CD1c-positive myeloid dendritic cell (primary cell): Measurements from ENCODE around the gene TEX29.

Experiments used
- DNase-seq: peaks from one replicate; pipeline ENCODE4 v3.0.0-alpha.2; 2016; ENCODE audit errors: extremely low spot score

TEX29 gene

DNA sequence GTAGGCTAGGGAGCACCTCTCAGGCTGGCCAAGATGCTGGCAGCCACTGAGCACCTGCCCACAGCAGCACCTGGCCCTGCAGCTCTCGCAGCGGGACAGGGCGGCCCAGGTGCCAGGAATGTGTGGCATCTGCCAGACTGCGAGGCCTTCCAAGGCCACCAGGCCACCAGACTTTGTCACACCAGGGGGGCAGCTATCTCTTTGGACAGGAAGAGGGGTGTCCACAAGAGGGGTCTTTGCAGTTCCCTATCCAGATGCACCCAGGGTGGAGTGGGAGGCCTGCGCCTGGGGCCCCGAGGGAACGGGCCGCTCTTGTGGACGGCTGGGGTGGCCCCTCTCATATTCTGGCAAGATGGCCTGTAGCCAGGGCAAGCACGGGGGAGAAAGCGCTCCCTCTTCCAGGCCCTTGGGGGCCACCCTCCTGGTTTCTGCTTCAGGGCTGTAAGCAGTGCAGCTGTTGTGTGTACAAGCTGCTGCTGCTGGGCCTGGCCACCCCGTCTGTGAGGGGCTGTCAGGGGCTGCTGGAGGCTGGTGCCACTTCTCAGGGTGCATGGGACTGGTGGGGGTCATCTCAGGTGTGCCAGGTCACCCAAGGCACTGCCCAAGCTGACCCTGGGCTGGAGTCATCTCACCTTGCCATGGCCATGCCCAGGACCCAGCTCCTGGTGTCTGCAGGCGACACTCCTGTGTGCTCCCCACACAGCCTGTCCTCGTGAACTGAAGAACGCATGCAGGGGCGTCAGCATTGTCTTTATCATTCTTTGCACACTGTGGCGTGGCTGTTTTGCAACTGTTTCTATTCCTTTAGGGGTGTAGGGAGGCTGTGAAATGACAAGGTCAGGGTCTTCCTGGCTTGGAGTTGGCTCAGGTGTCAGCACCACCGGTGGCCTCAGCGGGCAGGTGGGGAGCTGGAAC lies 1.8 kb downstream of the TEX29 start:
- DNase-seq = no peak

DNA sequence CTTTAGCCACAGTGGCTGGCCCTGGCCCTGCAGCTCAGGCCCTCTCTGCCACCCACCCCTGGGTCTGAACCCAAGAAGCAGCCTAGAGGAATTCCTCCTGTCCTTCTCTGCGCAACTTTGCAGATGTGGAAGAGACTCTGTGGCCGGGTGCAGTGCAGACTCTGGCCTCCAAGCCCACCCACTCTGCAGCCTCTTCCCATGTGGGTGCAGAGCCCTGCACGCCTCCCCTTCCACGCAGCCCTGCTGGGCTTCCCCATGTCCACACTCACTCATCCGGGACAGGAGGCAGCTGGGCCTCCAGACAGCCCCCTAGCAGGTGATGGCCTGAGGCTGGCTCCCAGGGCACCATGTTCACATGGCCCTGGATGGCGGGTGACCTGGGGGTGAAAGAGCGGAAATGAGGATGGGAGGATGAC lies 2.5 kb downstream of the TEX29 start:
- no peak for DNase-seq

DNA sequence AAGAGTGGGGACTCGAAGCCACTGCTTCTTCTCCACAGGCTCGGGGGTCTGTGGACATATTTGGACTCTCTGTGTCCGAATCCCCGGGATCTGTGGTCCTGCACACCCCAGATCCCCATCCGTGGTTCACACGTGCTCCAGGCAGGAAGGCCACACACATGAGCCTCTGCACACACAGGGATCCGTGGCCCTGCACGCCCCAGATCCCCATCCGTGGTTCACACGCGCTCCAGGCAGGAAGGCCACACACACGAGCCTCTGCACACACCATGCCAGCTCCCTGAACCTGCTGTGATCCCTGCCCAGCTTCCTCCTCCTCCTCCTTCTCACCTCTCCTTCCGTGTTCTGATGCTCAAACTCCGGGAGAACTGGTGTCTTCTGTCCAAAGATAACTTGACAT lies 3.1 kb downstream of the TEX29 start:
- DNase-seq = no peak

DNA sequence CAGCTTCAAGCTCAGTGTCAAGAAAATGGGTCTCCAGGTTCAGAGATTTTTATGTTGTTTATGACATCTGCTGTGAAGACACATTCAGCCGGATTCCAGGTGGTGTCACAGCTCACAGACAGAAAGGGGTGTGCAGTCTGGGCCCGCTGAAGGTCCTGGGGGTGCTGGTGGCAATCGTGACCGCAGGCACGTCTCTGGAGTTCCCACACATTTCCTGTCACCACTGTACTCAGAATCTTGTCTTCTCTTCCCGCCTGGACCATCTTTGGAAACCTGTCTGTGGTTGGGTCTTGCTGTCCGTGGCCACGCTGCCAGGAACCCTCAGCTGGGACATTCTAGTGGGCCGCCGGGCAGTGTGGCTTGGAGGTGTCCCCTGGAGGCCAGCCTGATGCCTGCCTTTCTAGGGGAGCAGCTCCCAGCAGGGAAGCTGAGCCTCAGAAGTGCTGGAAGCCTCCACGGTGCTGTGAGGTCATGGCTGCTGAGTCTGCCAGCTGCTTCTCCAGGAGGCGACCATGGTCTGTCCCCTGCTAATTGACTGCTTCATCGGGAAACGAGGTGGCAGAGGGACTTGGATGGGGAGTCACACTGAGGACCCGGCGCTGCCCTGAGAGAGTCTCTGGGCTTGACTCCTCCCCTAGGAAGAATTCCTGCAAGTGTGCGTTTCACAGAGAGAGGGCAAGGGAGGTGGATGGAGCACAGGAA lies 3.7 kb downstream of the TEX29 start:
- no peak for DNase-seq

DNA sequence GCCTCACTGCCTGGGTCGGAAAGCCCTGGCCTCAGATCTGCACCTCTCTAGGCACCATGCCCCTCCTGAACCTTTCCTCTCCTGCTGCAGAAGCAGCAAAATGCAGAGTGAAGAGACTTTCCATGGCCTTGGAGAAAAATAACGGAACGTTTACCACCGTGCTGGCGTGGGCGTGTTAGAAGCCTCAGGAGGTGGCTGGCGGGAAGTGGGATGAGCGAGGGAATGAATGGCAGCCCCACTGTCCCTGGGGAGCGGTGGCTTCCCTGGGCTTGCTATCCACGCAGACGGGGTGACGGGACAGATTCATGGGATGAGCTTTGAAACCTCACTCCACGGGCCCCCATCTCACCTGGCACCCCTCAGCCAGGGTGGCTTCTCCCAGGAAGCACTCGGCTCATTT lies 4.3 kb downstream of the TEX29 start:
- DNase-seq = no peak

DNA sequence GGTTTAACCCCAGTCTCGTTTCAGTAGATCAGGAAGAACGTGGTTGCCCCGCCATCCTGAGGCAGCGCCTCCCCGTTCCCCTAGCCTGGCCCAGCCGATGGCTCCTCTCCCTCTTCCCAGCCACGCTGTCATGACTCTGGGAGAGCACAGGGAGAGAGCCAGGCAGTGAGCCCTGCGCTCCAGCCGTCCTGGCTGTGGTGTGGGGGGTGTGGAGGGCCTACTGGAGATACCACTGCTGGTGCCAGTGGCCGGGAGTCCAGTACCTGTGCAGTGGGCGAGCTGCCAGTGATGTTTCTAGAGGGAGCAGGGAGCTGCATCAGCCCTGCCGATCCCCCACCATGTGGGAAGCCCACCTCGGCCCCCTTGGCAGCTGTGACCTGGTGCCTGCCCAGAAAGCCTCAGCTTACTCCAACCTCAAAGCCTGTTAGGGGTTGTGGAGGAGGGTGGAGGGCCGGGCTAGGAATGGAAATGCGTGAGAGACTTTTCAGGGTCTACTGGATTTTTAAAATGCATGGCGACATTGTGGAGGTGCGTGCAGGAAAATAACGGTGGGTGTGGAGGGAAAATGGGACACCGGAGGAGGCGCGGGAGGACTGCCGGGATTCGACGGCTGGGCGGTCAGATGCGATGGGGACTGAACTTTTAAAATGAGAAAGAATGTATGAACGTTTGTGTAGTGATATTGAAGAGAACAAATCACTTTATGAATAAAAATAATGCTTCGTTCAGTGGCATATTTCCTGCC lies 4.9 kb downstream of the TEX29 start:
- DNase-seq = no peak

DNA sequence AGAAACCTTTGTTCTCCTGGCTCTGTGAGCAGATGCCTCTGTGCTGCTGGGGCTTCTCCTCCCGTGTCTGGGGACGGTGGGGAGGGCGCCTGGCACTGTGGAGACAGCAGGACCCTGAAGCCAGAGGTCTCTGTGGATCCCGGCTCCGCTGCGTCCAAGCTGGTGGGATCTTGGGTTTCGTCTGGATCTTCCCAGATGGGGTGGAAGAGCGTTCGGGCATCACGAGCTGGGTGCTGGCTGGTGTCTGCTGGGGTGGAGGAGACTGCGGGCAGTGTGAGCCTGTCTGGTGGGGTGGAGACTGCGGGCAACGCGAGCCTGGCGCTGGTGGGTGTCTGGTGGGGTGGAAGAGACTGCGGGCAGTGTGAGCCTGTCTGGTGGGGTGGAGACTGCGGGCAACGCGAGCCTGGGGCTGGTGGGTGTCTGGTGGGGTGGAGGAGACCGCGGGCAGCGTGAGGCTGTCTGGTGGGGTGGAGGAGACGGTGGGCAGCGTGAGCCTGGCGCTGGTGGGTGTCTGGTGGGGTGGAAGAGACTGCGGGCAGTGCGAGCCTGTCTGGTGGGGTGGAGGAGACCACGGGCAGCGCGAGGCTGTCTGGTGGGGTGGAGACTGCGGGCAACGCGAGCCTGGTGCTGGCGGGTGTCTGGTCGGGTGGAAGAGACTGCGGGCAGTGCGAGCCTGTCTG lies 5.6 kb downstream of the TEX29 start:
- DNase-seq = no peak

DNA sequence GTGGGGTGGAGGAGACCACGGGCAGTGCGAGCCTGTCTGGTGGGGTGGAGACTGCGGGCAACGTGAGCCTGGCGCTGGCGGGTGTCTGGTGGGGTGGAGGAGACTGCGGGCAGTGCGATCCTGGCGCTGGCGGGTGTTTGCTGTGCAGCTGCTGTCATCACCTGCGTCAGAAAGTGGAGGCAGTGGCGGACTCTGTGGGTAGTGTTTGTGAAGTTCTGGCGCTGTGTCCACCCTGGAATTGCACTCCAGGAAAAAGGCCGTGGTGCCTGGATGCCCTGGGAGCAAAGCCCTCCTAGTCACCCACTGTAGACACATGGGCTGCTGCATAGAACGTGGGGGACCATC lies 6.2 kb downstream of the TEX29 start:
- DNase-seq = no peak

DNA sequence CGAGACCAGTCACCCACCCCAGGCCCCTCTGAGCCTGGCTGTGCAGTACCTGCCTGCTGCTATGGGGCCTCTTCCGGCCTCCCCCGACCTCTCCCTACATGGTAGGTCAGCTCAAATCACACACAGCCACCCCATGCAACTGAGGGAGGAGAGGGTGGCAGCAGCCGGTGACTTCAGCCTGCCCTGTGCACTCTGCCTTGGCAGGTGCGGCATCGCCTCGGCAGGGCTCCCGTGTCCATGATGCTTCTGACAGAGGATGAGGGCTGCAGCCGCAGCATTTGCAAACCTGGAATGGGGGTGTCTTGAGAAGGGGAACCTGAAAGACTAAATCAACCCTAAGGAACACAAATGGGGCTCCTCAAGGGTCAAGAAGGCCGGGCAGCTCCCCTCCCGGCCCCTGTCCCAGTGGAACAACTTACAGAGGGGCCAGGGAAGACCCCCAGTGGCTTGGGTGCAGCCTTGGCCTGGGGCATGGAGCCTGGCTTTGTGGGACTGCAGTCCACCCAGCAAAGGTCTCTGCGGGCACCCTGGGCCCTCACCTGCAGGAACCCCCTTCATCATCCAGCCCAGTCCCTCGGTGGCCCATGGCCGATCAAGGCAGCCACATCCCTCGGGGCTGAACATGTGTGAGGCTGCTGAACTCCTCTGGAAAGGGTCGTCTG lies 6.7 kb downstream of the TEX29 start:
- DNase-seq = no peak

DNA sequence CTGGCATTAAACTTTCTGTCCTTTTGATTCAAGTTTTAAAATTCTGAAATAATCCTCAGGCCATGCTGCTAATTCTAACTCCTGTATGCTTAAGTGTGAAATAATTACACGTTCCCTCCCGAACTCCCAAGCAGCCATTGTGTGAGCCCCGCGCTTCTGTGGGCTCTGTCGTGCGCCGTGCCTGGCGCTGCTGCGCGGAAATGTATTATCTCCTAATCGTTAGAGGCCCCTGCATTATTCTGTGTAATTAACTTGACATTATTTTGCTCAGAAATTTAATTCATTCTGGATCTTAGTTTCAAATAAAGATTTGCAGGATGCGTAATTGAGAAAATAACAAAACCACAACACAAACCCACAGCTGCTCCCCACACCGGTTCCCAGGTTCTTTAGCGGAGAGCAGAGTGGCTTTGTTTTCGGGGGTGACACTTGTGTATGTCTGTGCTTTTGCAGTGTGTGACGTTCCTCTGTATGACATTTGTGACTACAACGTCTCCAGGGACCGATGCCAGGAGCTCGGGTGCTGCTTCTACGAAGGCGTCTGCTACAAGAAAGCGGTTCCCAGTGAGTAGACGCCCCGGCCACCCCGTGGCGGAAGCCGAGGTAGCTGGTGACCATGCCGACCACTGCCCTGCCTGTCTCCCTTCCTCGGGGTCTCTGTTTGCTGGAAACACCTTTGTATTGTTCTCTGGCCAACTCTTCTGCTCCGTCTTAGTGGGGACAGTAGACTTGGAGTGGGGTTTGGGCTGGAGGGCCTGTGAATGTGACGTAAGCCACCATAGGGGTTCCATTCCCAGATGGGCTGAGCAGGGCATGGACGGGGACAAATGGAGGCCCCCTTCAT lies 7.5 kb downstream of the TEX29 start:
- DNase-seq = no peak

DNA sequence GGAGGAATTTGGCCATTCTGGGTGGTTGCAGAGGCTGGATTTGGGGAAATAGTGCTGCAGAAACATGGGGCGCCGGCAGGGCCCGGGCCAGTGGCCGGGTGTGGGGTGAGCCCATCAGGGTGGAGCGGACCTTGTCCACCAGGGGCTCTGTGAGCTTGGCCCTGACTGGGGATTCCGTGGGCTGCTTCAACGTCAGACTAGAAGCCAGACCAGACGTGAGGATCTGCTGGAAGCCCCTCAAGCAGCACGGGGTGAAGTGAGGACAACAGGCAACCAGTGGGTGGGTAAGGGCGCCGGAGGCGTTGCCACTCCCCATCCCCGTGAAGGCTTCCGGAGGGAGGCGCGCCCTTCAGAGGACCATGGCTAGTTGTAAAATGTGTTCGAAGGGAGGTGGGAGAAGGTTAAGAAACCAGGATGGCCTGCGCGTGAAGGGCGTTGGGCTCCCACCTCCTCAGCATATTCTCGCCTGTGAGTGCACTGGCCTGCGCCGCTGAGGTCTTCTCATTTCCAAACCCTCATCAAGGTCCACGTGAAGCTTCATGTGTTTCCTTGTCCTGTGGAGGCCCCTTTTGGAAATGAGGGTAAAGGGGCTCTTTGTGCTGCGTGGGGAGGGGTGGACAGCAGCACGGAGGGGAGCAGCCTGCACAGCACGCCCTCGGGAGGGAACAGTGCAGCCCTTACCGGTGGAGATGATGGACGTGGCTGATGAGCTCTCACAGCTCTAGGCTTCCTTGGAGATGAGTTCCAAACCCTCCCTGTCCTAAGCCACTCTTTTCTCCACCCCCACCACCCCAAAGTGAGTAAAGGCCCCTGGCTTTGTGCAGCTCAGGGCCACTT lies 8.3 kb downstream of the TEX29 start:
- DNase-seq = no peak

DNA sequence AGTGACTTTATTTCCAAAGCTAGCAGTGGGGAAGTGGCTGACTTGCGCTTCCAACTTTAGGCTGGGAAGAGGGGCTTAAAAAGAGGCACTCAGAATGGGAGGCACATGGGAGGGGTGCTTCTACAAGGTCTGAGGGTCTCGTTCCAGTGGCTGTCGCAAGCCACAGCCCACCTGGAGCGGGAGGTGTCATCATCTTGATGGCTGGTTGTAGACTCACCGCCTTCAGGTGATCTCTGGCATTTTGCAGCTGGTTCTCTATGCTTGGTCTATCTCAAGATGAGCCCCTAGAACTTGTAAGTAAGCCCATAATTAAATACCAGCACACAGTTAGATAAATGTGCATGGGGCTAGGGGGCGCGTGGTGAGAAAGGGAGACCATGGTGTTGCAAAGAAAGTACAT lies 9.2 kb downstream of the TEX29 start:
- DNase-seq = no peak

DNA sequence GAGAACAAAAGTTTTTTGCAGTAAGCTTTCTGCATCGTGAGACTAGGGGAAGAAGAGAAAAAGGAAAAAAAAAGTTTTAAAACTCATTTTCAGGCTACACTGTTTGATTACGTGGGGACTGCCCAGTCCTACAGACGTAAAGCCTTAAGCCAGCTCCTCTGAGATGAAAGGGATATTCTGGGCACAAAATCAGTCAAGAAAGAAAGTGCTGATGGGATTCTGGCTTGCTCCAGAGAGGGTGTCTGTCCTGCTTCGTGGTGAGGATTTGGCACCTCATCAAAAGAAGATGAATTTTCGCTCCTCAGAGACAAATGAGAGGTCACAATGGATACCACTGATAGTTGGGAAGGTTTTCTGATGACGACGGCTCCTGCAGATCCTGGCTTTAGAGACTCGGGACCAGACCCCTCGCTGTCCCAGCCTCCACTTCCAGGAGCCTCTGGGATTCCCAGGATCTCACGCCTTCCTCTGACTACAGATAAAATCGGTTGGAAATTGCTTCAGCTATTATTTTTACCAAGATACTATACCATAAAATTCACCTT lies 9.7 kb downstream of the TEX29 start:
- DNase-seq = no peak

DNA sequence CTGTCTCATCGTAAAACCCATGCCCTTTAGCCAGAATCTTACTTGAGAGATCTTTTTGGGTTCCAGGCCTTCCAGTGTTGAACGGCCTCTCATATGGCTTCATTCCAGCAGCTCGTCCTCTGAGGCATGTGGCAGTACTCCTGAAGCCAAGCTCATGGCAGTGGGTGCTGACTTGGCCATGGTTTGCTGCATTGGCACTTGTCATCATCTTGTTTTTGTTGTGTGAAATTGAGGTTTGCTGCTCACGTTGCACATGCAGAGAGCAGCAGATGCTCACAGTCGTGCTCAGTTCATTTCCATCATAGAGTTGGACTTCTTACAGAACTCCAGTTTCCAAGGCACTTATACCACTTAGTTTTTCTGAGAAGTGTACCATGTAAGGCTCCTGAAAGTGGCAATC lies 14.9 kb downstream of the TEX29 start:
- DNase-seq = no peak

DNA sequence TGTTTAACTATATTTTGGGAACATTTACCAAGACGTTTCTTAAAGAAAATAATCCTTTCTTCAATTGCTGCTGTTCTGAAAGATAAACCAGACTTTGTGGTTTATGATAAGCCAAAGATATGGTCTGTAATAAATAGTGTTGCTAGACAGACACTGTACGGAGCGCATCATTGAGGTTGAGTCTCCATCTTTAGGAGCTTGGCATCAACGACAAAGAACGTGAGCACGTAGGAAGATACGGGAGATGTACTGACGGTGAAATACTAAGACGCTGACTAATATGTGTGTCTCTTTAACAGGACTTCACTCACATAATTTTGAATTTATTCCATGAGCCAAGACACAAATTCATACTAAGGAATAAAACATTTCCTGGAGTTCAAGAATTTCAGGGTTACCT lies 16.2 kb downstream of the TEX29 start:
- no peak for DNase-seq

DNA sequence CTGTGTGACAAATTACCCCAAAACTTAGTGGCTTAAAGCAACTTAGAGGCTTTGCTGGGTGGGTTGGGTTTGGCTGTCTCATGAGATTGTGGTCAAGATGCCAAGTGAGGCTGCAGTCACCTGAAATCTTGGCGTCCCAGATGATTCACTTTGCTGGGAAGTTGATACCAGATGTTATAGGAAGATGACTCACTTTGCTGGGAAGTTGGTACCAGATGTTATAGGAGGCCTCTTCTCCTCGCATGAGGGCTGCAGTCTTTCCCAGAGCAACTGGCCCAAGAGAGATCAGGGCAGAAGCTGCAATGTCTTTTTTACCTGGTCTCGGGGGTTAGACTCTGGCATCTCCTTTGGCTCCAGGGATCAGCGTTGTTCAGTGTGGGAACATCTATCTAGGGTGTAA lies 16.8 kb downstream of the TEX29 start:
- DNase-seq = no peak

DNA sequence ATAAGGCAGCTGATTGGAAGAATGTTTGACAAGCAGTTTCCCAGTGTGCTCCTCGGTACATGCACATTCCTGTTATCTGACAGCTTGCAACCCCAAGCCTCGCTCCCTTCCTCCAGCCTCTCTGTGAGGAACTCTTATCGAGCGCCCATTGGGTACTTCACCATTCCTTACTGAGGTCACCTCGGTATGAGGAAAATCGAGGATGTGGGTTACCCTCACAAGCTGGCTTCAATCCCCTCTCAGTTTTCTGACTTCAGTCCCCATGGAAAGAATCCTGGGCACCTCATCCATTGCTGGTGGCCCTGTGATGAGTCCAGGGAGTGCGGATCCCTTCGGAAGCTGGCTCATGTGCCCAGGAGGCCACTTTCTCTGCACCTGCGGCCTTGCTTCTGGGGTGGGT lies 17.3 kb downstream of the TEX29 start:
- DNase-seq = no peak

DNA sequence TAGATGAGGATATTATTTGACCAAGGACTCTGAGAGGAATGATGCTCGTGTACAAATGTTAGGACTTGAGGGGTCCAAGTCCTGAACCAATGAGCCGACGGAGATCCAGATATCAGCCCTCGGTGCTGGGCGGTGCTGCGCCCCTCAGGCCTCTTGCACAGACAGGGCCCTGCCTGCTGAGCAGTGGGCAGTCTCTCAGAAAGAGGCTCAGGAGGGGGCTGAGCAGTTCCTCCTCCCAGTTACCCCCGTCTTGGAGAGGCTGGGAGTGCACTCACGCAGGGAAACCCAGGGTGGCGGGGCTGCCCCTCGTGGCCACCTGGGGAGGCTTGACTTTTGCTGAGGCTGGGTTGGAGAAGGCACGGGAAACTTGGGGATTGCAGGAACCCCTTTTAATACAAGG lies 18.4 kb downstream of the TEX29 start:
- no peak for DNase-seq

DNA sequence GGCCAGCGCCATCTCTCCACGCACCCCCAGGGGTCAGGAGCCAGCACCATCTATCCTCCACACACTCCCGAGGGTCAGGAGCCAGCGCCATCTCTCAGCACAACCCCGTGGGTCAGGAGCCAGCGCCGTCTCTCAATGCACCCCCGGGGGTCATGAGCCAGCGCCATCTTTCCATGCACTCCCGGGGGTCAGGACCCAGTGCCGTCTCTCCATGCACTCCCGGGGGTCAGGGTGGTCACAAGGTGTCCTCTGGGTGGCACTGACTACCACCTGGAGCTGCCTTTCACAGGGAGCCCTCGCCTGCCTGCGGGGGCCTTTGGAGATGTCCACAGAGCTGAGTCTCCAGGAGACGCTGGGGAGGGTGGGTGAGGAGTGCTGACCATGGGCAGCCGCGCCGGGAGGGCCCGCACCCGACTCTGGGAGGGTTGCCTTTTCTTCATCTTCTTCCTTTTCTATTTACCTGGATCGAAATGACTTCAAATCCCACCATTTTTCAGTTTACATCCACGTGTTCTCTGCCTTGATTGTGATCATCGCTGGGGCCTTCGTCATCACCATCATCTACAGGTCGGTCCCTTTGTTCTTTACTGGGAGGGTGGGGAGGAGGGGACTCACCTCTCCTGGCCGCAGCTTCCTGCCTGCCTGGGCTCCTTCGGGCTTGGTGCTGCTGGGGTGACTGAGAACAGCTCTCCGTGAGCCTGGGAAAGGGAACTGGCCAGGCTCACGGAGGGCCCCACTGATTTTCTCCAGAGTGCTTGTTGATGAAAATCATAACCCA lies 19.1 kb downstream of the TEX29 start:
- DNase-seq = no peak
